GM18520 (cell line): ENCODE measurements around the gene TBC1D26.
"Not testable (repeated sequence)": the region's sequence is repeated elsewhere in the genome, so short reads cannot be mapped to it uniquely, and the experiment has no call there.

Source experiments
- ATAC-seq: cut with Tn5 transposase; IDR thresholded peaks from one replicate; pipeline ENCODE4 v1.9.1; 2021; ENCODE audit not compliant: unreplicated experiment

The TBC1D26 gene

DNA sequence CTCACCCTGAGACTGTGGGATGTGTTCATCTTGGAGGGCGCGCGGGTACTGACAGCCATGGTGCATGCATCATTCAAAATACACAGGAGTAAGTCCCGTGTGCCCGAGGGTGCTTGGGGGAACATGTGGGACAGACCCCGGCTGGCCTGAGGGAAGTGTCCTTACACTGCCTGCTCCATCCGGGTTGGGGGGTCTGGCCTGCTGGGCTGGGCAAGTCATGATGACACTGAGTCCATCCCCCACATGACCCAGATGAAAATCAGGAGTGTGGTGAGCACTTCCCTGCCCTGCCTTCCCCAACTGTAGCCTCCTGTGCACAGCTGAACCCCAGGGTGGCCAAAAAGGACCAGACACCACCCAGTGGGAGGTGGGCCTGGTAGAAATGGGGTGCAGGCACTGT is 10.8 kb downstream of the TBC1D26 start:
- ATAC-seq, result no peak

DNA sequence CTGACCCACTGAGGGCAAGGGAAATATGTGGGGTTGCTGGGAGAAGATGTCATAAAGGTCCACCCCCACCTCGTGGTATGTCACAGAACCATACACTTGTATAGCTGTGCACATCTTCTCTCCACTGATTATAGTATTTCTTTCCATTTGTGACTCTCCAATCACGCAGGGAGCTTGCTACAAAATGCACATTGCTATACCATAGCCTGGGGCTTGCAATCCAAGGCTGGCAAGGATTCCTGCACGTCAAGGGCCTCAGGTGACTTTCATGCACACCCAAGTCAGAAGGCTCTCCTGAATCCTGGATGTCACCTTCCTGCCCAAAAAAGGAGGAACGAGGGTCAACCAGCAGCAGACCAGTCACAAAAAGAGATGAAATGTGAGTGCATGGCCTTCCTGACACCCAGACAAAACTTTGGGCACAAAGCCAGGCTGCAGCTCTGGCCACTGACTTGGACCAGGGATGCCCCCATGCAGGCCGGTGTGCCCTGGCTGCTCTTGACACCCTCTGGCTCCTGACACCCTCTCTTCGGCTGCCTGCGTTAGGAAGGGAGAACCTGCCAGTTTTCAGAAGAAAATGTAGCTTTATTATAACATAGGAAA is 12.1 kb downstream of the TBC1D26 start:
- no peak for ATAC-seq

DNA sequence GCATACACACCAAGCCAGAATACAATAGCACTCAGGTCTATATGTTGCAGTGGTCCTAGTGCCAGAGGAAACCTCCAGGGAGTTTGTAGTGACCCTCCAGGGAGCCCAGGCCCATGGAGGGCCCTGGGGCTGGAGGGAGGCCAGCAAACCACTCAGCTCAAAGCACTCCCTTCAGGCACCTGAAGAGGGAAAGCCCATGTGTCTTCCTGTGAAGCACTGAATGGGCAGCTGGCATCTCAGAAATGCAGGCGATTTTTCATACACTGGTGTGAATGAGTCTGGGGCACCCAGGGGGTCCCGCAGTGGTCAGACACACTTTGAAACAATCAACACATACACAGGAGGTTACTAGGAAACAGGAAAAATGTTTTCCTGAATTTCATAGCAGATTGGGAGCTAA is 12.8 kb downstream of the TBC1D26 start:
- no peak for ATAC-seq

DNA sequence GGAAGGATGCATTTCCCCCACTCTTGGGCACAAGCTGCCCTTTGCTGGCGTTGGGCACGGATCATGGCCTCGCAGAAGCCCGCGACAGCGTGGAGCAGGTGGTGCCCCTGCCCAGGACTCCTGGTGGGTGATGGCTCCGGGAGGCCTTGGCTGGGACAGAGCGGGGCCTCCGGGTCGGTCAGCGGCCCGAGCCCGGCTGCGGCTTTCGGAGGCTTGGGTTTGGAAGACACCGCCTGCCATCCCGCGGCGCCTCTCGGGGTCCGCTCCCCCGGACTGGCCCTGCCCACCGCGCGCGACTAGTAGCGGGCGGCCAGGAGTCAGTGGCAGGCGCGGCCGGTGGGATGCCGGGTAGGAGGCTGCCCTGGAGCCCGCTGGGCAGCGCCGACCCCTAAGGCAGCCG is 17.3 kb downstream of the TBC1D26 start:
- not testable (repeated sequence) for ATAC-seq

DNA sequence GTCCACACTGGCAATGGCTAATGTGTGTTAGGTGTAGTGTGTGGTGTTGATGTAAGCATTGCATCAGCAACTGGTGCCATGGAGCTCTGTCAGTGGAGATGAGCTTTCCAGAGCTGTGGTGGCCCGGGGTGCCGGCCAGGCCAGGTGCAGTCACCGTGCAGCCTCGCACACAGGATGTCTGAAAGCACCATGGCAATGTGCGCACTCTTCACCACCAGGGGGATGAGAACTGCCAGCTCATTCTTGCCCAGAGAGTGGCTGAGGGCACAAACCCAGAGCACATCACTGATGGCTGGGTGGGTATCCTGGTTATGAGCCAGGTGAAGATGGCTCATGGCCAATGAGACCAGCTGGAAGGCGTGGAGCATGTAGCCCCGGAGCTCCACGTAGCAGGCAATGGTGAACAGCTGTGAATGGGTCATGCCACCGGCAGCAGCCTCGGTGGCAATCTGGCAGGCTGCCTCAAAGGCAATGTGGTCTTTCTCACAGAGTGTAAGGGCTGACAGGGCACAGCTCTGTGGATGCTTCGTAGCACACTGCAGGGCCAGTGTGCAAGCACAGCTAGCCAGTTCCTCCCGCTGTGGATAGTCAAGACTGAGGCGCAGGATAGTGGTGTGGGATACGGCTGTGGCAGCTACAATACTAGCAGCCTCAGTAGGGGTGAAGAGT is 36.9 kb downstream of the TBC1D26 start:
- ATAC-seq, result not testable (repeated sequence)

DNA sequence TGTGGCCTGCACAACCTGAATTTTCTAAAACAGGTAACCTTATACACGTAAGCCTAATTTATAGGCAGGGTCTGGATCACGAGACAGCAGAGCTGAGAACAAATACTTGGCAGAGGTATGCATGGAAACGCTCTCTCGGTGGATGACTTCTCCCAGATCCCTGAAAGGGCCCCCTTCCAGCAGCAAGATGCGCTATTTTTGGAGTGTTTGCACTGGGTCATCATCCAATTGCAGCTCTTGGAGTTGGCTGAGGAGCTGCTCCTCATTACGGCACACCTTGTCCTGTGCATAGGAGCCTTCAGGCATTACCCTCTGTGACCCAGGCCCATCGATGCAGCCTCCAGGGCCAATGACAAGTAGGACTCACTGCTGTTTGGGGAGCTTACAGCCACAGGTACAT is 38.6 kb downstream of the TBC1D26 start:
- not testable (repeated sequence) for ATAC-seq

DNA sequence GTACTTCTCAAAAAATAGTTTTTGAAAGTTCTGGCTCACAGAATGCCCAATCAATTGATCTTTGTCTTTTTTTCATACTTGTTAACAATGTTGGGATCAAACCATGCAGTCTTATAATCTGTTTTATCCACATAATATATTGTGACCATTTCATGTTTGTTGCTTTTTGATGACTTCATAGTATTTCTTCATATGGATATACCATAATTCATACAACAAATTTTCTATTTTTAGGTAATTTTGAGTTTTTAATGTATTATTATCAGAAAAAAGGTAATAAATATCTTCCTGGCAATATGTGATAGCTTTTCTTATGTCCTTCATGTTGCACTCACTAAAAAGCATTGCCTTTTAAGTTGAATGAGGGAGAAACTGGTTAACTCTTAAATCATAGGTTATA is 44.8 kb downstream of the TBC1D26 start:
- no peak for ATAC-seq

DNA sequence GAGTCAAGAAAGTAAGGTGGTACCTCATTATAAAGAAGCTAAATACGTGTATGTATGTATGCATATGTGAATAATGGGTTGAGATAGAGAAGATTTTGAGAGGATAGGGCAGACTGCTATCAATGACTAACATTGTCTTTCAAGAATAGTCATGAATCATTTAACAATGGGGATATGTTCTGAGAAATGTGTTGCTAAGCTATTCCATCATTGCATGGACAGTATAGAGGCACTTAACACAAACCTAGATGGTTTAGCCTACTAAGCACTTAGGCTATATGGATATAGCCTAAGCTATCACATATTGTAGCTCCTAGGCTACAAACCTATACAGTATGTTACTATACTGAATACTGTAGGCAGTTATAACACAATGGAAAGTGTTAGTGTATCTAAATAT is 45.2 kb downstream of the TBC1D26 start:
- ATAC-seq, result no peak

DNA sequence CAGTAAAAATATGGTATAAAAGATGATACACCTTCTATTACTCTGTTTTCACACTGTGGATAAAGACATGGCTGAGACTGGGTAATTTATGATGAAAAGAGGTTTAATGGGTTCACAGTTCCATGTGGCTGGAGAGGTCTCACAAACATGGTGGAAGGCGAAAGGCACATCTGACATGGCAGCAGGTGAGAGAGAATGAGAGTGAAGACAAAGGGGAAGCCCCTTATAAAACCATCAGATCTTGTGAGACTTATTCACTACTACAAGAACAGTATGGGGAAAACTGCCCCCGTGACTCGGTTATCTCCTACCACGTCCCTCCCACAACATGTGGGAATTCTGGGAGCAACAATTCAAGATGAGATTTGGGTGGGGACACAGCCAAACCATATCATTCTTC is 45.6 kb downstream of the TBC1D26 start:
- no peak for ATAC-seq

DNA sequence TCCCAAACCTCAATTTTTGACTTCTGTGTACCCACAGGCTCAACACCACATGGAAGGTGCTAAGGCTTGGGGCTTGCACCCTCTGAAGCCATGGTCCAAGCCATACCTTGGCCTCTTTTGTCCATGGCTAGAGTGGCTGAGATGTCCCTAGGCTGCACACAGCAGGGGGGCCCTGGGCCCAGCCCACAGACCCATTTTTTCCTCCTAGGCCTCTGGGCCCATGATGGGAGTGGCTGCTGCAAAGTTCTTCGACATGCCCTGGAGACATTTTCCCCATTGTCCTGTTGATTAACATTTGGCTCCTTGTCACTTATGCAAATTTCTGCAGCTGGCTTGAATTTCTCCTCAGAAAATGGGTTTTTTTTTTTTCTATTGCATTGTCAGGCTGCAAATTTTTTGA is 47.0 kb downstream of the TBC1D26 start:
- ATAC-seq, result no peak

DNA sequence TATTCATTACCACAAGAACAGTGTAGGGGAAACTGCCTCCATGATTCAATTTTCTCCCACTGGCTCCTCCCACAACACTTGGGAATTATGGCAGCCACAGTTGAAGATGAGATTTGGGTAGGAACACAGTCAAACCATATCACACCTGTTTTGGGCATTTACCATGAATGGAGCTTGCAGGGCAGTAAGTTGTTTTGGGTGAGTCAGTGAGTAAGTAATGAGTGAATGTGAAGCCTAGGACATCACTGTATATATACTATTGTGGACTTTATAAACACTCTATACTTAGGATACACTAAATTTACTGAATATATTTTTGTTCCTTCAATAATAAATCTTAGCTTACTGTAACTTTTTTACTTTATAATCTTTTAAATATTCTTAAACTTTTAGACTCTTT is 48.1 kb downstream of the TBC1D26 start:
- ATAC-seq, result no peak

DNA sequence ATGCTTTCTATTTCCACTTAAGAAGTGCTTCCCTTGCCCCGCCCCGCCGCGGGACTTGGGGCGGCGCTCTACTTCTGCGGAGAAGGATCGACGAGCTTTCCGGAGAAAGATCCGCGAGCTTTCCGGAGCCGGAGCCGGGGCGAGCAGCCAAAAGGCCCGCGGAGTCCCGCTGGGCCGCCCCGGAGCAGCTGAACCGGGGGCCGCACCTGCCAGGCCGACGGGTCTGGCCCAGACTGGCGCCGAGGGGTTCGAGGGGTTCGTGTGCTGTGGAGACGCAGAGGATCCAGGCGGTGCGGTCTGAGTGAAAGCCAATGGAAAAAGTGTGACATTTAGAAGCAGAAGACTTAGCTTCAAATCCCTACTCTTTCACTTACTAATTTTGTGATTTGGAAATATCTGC is 50.8 kb downstream of the TBC1D26 start:
- ATAC-seq, result no peak

DNA sequence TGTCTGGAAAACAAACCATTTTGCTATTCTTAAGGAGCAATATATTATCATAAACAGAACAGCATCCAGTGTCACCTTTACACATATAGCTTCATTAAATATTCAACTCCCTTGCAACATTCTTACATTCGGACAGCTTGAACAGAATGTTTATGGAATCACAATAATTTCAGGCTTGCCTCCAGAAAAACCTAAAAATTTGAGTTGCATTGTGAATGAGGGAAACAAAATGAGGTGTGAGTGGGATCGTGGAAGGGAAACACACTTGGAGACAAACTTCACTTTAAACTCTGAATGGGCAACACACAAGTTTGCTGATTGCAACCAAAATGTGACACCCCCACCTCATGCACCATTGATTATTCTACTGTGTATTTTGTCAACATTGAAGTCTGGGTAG is 51.4 kb downstream of the TBC1D26 start:
- ATAC-seq, result no peak

DNA sequence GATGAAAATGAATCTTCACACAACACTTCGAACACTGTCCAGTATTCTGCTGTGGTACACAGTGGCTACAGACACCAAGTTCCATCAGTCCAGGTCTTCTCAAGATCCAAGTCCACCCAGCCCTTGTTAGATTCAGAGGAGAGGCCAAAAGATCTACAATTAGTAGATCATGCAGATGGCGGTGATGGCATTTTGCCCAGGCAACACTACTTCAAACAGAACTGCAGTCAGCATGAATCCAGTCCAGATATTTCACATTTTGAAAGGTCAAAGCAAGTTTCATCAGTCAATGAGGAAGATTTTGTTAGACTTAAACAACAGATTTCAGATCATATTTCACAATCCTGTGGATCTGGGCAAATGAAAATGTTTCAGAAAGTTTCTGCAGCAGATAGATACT is 52.3 kb downstream of the TBC1D26 start:
- not testable (repeated sequence) for ATAC-seq

DNA sequence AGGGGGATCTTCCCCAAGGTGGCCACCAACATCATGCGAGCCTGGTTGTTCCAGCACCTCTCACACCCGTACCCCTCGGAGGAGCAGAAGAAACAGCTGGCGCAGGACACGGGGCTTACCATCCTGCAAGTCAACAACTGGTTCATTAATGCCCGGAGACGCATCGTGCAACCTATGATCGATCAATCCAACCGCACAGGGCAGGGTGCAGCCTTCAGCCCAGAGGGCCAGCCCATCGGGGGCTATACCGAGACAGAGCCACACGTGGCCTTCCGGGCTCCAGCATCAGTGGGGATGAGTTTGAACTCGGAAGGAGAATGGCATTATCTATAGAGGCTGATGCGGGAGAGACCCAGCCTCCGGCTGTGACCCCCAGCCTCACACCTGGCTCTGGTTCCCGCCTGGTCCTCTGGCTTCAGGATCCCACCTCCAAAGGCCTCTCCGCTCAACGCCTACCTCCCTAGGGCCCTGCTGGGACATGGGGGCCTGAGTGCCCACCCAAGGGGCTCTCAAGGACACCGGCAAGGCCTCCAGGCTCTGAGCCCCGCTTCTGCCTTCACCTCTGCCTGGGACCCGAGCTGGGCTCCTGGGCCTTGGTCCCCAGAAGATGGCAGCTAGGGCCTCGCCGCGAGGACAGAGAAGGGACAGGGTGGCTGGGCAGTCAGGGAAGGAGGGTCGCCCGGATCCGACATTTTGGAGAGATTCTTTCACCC is 55.4 kb downstream of the TBC1D26 start:
- not testable (repeated sequence) for ATAC-seq

DNA sequence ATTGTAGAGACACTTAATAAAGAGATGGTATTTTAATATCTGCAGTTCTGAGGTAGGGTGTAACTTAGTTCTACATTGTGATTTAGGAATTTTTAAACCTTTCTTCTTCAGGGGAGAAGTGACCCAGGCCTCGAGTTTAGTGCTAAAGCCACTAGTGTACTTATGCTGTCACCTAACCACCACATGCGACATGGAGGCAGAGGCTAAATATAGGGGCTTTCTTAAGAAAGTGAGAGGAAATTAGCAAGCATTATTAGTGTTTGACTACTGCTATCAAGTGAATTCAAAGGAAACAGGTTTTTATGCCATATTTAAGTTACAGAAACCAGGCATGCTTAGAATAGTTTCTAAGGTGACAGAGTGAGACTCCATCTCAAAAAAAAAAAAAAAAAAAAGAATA is 56.3 kb downstream of the TBC1D26 start:
- ATAC-seq, result not testable (repeated sequence)
